ENCODE data around the gene KIDINS220. TPM values are rescaled to one million over a fixed set of nuclear protein-coding genes. Genes with fewer than 3 reads are reported as not detected.

Gene KIDINS220
- total RNA-seq, 1 donor from 2014 or later, result 101 TPM

- Mint-ChIP-seq H3K4me1 (ENCODE audit: unreplicated experiment) (peaks cover 28% of the 10 kb centered on the region), H3K36me3 (ENCODE audit: unreplicated experiment) (peaks cover 28% of the 10 kb centered on the region), H3K9me3 (ENCODE audit: unreplicated experiment) (no peaks in the 10 kb centered on the region), H3K4me3 (ENCODE audit: unreplicated experiment) (no peak overlapping the region), H3K27me3 (ENCODE audit: unreplicated experiment) (no peaks in the 10 kb centered on the region), H3K27ac (ENCODE audit: unreplicated experiment) (no peak overlapping the region)
- DNase-seq (ENCODE audit: extremely low spot score, unreplicated experiment), result no peak
- TF ChIP-seq CTCF (IDR thresholded peaks at IDR 0.05), result no peak
Measured at GRCh38 chr2:8855010-8855409, 17.6 kb upstream of the KIDINS220 start.

- no peak for TF ChIP-seq CTCF (IDR thresholded peaks at IDR 0.05)
Measured at GRCh38 chr2:8853426-8853825, 16.0 kb upstream of the KIDINS220 start.

GRCh38 chr2:8851811-8852560 lies 14.6 kb upstream of the KIDINS220 start:
- Mint-ChIP-seq H3K27me3 (ENCODE audit: unreplicated experiment) (no peaks in the 10 kb centered on the region), H3K27ac (ENCODE audit: unreplicated experiment) (peak overlapping the region; percentile 52), H3K36me3 (ENCODE audit: unreplicated experiment) (peaks cover 12% of the 10 kb centered on the region)

More at GRCh38 chr2:8853426-8853825, 16.0 kb upstream of the KIDINS220 start:
- DNase-seq (ENCODE audit: extremely low spot score, unreplicated experiment), result no peak
- Mint-ChIP-seq H3K27me3 (ENCODE audit: unreplicated experiment) (no peaks in the 10 kb centered on the region), H3K27ac (ENCODE audit: unreplicated experiment) (no peak overlapping the region), H3K36me3 (ENCODE audit: unreplicated experiment) (peaks cover 24% of the 10 kb centered on the region), H3K9me3 (ENCODE audit: unreplicated experiment) (no peaks in the 10 kb centered on the region), H3K4me1 (ENCODE audit: unreplicated experiment) (peaks cover 28% of the 10 kb centered on the region), H3K4me3 (ENCODE audit: unreplicated experiment) (no peak overlapping the region)

GRCh38 chr2:8850845-8851487 lies 13.6 kb upstream of the KIDINS220 start:
- DNase-seq (ENCODE audit: extremely low spot score, unreplicated experiment), result peak; percentile 51
- H3K27me3 Mint-ChIP-seq (ENCODE audit: unreplicated experiment), result no peaks in the 10 kb centered on the region
- H3K9me3 Mint-ChIP-seq (ENCODE audit: unreplicated experiment), result no peaks in the 10 kb centered on the region
- peaks cover 8% of the 10 kb centered on the region for H3K36me3 Mint-ChIP-seq (ENCODE audit: unreplicated experiment)
- peaks cover 21% of the 10 kb centered on the region for H3K4me1 Mint-ChIP-seq (ENCODE audit: unreplicated experiment)
- TF ChIP-seq CTCF (IDR thresholded peaks at IDR 0.05), result no peak
- H3K27ac Mint-ChIP-seq (ENCODE audit: unreplicated experiment), result no peak overlapping the region
- no peak overlapping the region for H3K4me3 Mint-ChIP-seq (ENCODE audit: unreplicated experiment)

More at GRCh38 chr2:8851811-8852560, 14.6 kb upstream of the KIDINS220 start:
- peak; percentile 72 for DNase-seq (ENCODE audit: extremely low spot score, unreplicated experiment)
- Mint-ChIP-seq H3K4me3 (ENCODE audit: unreplicated experiment) (no peak overlapping the region), H3K4me1 (ENCODE audit: unreplicated experiment) (peaks cover 21% of the 10 kb centered on the region), H3K9me3 (ENCODE audit: unreplicated experiment) (no peaks in the 10 kb centered on the region)
- TF ChIP-seq CTCF (IDR thresholded peaks at IDR 0.05), result no peak

- peaks cover 27% of the 10 kb centered on the region for H3K4me1 Mint-ChIP-seq (ENCODE audit: unreplicated experiment)
- DNase-seq (ENCODE audit: extremely low spot score, unreplicated experiment), result peak; percentile 30
- no peaks in the 10 kb centered on the region for H3K27me3 Mint-ChIP-seq (ENCODE audit: unreplicated experiment)
- no peak overlapping the region for H3K4me3 Mint-ChIP-seq (ENCODE audit: unreplicated experiment)
- no peak overlapping the region for H3K27ac Mint-ChIP-seq (ENCODE audit: unreplicated experiment)
- H3K9me3 Mint-ChIP-seq (ENCODE audit: unreplicated experiment), result no peaks in the 10 kb centered on the region
- no peak for TF ChIP-seq CTCF (IDR thresholded peaks at IDR 0.05)
- peaks cover 2% of the 10 kb centered on the region for H3K36me3 Mint-ChIP-seq (ENCODE audit: unreplicated experiment)
Measured at GRCh38 chr2:8849327-8849726, 11.9 kb upstream of the KIDINS220 start.
